Astrocyte (in vitro differentiated cells and primary cell): Measurements from ENCODE around the gene KIAA1671. TPM values are rescaled to one million over a fixed set of nuclear protein-coding genes. Genes with fewer than 3 reads are reported as not detected.

Experiments used
- DNase-seq: peaks from one replicate; pipeline ENCODE4 v3.0.0-alpha.2; 2010; ENCODE audit warnings: low read depth
- FAIRE-seq: peaks from 2 replicates; lab custom pipeline; 2011; peaks lifted over from hg19 to GRCh38; lab: Jason Lieb, UNC
- H2AFZ ChIP-seq: 2 replicates; pipeline ENCODE4 v1.6.0; 2012; ENCODE audit warnings: low read depth, low read length, inconsistent platforms
- H3K27ac ChIP-seq: 2 replicates; pipeline ENCODE4 v1.5.1; 2011; ENCODE audit warnings: low read depth, low read length, inconsistent platforms
- H3K27me3 ChIP-seq: 2 replicates; pipeline ENCODE4 v1.6.0; 2011; ENCODE audit warnings: low read length, inconsistent platforms; ENCODE audit not compliant: insufficient read depth
- H3K36me3 ChIP-seq: 2 replicates; pipeline ENCODE4 v1.5.1; 2011; ENCODE audit warnings: low read length, inconsistent platforms; ENCODE audit not compliant: insufficient read depth
- H3K4me1 ChIP-seq: 2 replicates; pipeline ENCODE4 v1.5.1; 2011; ENCODE audit warnings: low read length, inconsistent platforms; ENCODE audit not compliant: insufficient read depth
- H3K4me2 ChIP-seq: 2 replicates; pipeline ENCODE4 v1.6.0; 2012; ENCODE audit warnings: low read length, inconsistent platforms
- H3K4me3 ChIP-seq: 2 replicates; pipeline ENCODE4 v1.5.1; 2011; ENCODE audit warnings: low read depth, mild to moderate bottlenecking, low read length, inconsistent platforms; ENCODE audit not compliant: insufficient read depth
- H3K79me2 ChIP-seq: 2 replicates; pipeline ENCODE4 v1.6.0; 2012; ENCODE audit warnings: mild to moderate bottlenecking, low read length, inconsistent platforms; ENCODE audit not compliant: insufficient read depth
- H3K9ac ChIP-seq: 2 replicates; pipeline ENCODE4 v1.6.0; 2012; ENCODE audit warnings: mild to moderate bottlenecking, low read length, inconsistent platforms
- H3K9me3 ChIP-seq: 2 replicates; pipeline ENCODE4 v1.5.1; 2012; ENCODE audit warnings: low read depth, mild to moderate bottlenecking, low read length, inconsistent platforms; ENCODE audit not compliant: insufficient read depth
- H4K20me1 ChIP-seq: 2 replicates; pipeline ENCODE4 v1.6.0; 2012; ENCODE audit warnings: low read length, inconsistent platforms; ENCODE audit not compliant: insufficient read depth
- H3K27ac Mint-ChIP-seq: one replicate; pipeline ENCODE4 v1.8.0; 2021; ENCODE audit warnings: mild to moderate bottlenecking, mixed read lengths; ENCODE audit not compliant: unreplicated experiment
- H3K27me3 Mint-ChIP-seq: one replicate; pipeline ENCODE4 v1.8.0; 2021; ENCODE audit warnings: low read depth, mixed read lengths; ENCODE audit not compliant: unreplicated experiment
- H3K36me3 Mint-ChIP-seq: one replicate; pipeline ENCODE4 v1.8.0; 2021; ENCODE audit warnings: low read depth, mixed read lengths; ENCODE audit not compliant: unreplicated experiment
- H3K4me1 Mint-ChIP-seq: one replicate; pipeline ENCODE4 v1.8.0; 2021; ENCODE audit warnings: low read depth, mixed read lengths; ENCODE audit not compliant: unreplicated experiment
- H3K4me3 Mint-ChIP-seq: one replicate; pipeline ENCODE4 v1.8.0; 2021; ENCODE audit warnings: mild to moderate bottlenecking, moderate library complexity, mixed read lengths; ENCODE audit not compliant: unreplicated experiment
- H3K9me3 Mint-ChIP-seq: one replicate; pipeline ENCODE4 v1.8.0; 2021; ENCODE audit warnings: mild to moderate bottlenecking, mixed read lengths; ENCODE audit not compliant: unreplicated experiment
- CTCF ChIP-seq: IDR thresholded peaks from 2 replicates; pipeline ENCODE4 v1.5.1; 2011; ENCODE audit warnings: low read depth, mild to moderate bottlenecking, inconsistent platforms, low read length, moderate library complexity; ENCODE audit not compliant: insufficient read depth
- EZH2 ChIP-seq: IDR thresholded peaks from 2 replicates; pipeline ENCODE4 v1.6.1; 2012; ENCODE audit warnings: mild to moderate bottlenecking, low read length, inconsistent platforms; ENCODE audit not compliant: insufficient read depth
- total RNA-seq: library from RNA; stranded (reverse); gene quantifications from 2 replicates; pipeline ENCODE4 v1.2.1, GENCODE V29; 2021

KIAA1671 gene
- total RNA-seq, 1 donor from 2014 or later, result 28.4 TPM

GRCh38 chr22:25049770-25050169 lies 97.3 kb downstream of the KIAA1671 start:
- DNase-seq (no peak), FAIRE-seq (no peak)
- Histone ChIP-seq H3K4me2 (no peak overlapping the region), H3K4me3 (no peak overlapping the region), H4K20me1 (peaks cover 6% of the 10 kb centered on the region), H2AFZ (no peak overlapping the region), H3K36me3 (no peaks in the 10 kb centered on the region), H3K4me1 (no peaks in the 10 kb centered on the region), H3K79me2 (no peaks in the 10 kb centered on the region), H3K9me3 (no peaks in the 10 kb centered on the region), H3K27ac (no peak overlapping the region), H3K27me3 (no peaks in the 10 kb centered on the region), H3K9ac (no peak overlapping the region)
- Mint-ChIP-seq H3K36me3 (peaks cover 16% of the 10 kb centered on the region), H3K27ac (no peak overlapping the region), H3K4me1 (no peaks in the 10 kb centered on the region), H3K4me3 (no peak overlapping the region), H3K27me3 (no peaks in the 10 kb centered on the region), H3K9me3 (peaks cover 4% of the 10 kb centered on the region)
- no peak for TF ChIP-seq EZH2
- TF ChIP-seq CTCF, result no peak

DNA sequence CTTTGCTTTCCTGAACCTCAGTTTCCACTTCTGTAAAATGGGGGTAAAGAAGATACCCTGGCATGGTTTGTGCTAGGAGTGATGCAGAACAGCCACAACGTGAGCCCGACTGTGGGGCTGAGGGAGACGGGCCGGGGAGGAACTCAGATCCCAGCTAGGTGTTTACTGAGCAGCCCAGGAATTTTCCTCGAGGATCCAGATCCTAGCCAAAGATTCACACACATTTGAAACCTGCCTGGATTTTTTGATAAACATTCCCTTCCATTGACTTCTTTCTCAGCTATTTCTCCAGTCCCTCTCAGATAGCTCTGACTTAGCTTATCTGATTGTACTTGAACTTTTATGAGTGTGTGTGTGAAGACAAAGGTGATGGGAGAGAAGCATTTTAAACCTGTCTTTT lies 98.0 kb downstream of the KIAA1671 start:
- Mint-ChIP-seq H3K27ac (no peak overlapping the region), H3K36me3 (peaks cover 16% of the 10 kb centered on the region), H3K4me1 (no peaks in the 10 kb centered on the region), H3K4me3 (no peak overlapping the region), H3K9me3 (peaks cover 4% of the 10 kb centered on the region), H3K27me3 (no peaks in the 10 kb centered on the region)
- Histone ChIP-seq H3K9ac (no peak overlapping the region), H3K4me3 (no peak overlapping the region), H3K79me2 (no peaks in the 10 kb centered on the region), H3K4me1 (no peaks in the 10 kb centered on the region), H3K27ac (no peak overlapping the region), H3K9me3 (no peaks in the 10 kb centered on the region), H3K27me3 (no peaks in the 10 kb centered on the region), H4K20me1 (peaks cover 6% of the 10 kb centered on the region), H3K36me3 (no peaks in the 10 kb centered on the region), H2AFZ (no peak overlapping the region), H3K4me2 (no peak overlapping the region)
- DNase-seq, result no peak
- no peak for FAIRE-seq
- TF ChIP-seq CTCF, result no peak

DNA sequence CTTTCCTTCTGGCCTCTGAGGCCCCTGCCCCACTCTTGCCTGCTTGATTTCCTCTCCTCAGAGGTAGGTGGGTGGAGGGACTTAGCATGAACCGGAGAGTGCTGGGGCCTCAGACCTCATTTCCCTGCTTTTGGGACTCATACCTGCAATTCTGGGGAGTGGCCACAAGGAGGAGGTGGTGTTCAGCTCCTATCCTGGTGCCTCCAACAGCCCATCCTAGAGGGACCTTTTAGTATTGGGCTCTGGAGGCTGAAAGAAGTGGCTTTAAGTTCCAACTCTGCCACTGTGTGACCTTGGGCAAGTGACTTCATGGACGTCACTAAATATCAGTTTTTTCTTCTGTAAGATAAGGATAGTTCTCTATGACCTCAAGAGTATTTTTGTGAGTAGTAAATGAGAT lies 98.6 kb downstream of the KIAA1671 start:
- Histone ChIP-seq H3K36me3 (no peaks in the 10 kb centered on the region), H3K9ac (no peak overlapping the region), H3K4me3 (no peak overlapping the region), H3K4me1 (no peaks in the 10 kb centered on the region), H4K20me1 (peaks cover 6% of the 10 kb centered on the region), H3K27me3 (no peaks in the 10 kb centered on the region), H3K79me2 (no peaks in the 10 kb centered on the region), H3K9me3 (no peaks in the 10 kb centered on the region), H3K27ac (no peak overlapping the region), H2AFZ (no peak overlapping the region), H3K4me2 (no peak overlapping the region)
- no peaks in the 10 kb centered on the region for H3K4me1 Mint-ChIP-seq
- FAIRE-seq (no peak), DNase-seq (no peak)
- peaks cover 4% of the 10 kb centered on the region for H3K9me3 Mint-ChIP-seq
- no peaks in the 10 kb centered on the region for H3K27me3 Mint-ChIP-seq
- H3K4me3 Mint-ChIP-seq, result no peak overlapping the region
- H3K27ac Mint-ChIP-seq, result no peak overlapping the region
- H3K36me3 Mint-ChIP-seq, result peaks cover 16% of the 10 kb centered on the region
- TF ChIP-seq EZH2 (no peak), CTCF (peak; percentile 32)
